ENCODE results near the gene OSBPL5. TPM values are rescaled to one million over a fixed set of nuclear protein-coding genes. Genes with fewer than 3 reads are reported as not detected.

Gene OSBPL5
- total and polyA plus RNA-seq, 2 of the 4 experiments (the other 2 are of a cell fraction): 14.9 to 22.3 TPM

GRCh38 chr11:3181725-3182461, 16.8 kb upstream of the OSBPL5 start:
- no peak for TF ChIP-seq MAZ (IDR thresholded peaks at IDR 0.05; ENCODE audit: borderline replicate concordance, low read depth, low read length)
- TF ChIP-seq CHD1 (IDR thresholded peaks at IDR 0.05; ENCODE audit: low read depth, low read length): no peak
- TF ChIP-seq RFX5 (IDR thresholded peaks at IDR 0.05; ENCODE audit: low read depth, low read length): no peak
- TF ChIP-seq BHLHE40 (IDR thresholded peaks at IDR 0.05; ENCODE audit: low read depth, low read length): no peak
- TF ChIP-seq RCOR1 (IDR thresholded peaks at IDR 0.05; ENCODE audit: insufficient replicate concordance, low read length): no peak
- TF ChIP-seq USF2 (IDR thresholded peaks at IDR 0.05; ENCODE audit: low read depth, low read length): no peak
- TF ChIP-seq MAFK (IDR thresholded peaks at IDR 0.05; ENCODE audit: low read depth, low read length): no peak
- no peak for TF ChIP-seq FOS (IDR thresholded peaks at IDR 0.05; ENCODE audit: low read depth, low read length)
- TF ChIP-seq ELK1 (IDR thresholded peaks at IDR 0.05; ENCODE audit: borderline replicate concordance, low read depth, low read length): no peak
- no peak for TF ChIP-seq SMC3 (IDR thresholded peaks at IDR 0.05; ENCODE audit: low read depth, low read length)
- TF ChIP-seq CTCF (conservative IDR thresholded peaks at IDR 0.05; ENCODE audit: low read depth, low read length): no peak
- TF ChIP-seq RAD21 (IDR thresholded peaks at IDR 0.05; ENCODE audit: low read length): no peak
- TF ChIP-seq MXI1 (IDR thresholded peaks at IDR 0.05; ENCODE audit: borderline replicate concordance, low read depth, low read length): no peak
- TF ChIP-seq POLR2A (IDR thresholded peaks at IDR 0.05; ENCODE audit: low read depth, low read length): no peak
- TF ChIP-seq NFE2L2 (IDR thresholded peaks at IDR 0.05; ENCODE audit: low read depth, low read length): no peak
- Histone ChIP-seq H3K9me1 (ENCODE audit: insufficient read depth, low read length) (no peaks in the 10 kb centered on the region), H2AFZ (replicated peaks; ENCODE audit: low read length, poor library complexity) (no peak overlapping the region), H3K14ac (replicated peaks; ENCODE audit: low read depth, low read length) (no peak overlapping the region), H3K4me3 (ENCODE audit: insufficient read depth, low read depth, low read length) (no peak overlapping the region), H3K27me3 (ENCODE audit: control insufficient read depth, insufficient read depth, low read length) (peaks cover 20% of the 10 kb centered on the region), H3K18ac (ENCODE audit: low read depth, low read length) (no peak overlapping the region), H4K91ac (ENCODE audit: insufficient read depth, low read depth, low read length) (no peak overlapping the region), H4K8ac (ENCODE audit: low read depth in 2 of 2, low read length in 2 of 2) (no peak overlapping the region), H3K4me1 (ENCODE audit: control insufficient read depth, insufficient read depth, low read length) (0 out of 2 replicates have a peak, but pooled peaks cover 2% of the 10 kb centered on the region), H2BK15ac (ENCODE audit: low read depth, low read length) (no peak overlapping the region), H3K4me2 (ENCODE audit: low read depth, low read length) (no peak overlapping the region), H2AK9ac (replicated peaks; ENCODE audit: low read depth, low read length, poor library complexity) (no peak overlapping the region), H4K5ac (ENCODE audit: low read depth, low read length) (no peak overlapping the region), H4K20me1 (ENCODE audit: insufficient read depth, low read length) (no peaks in the 10 kb centered on the region), H3K9ac (ENCODE audit: low read depth, low read length) (no peak overlapping the region), H2BK120ac (ENCODE audit: low read depth, low read length) (no peak overlapping the region), H2AK5ac (ENCODE audit: low read depth, low read length) (no peak overlapping the region), H3K56ac (ENCODE audit: extremely low read depth, insufficient read depth, low read length) (no peak overlapping the region), H3K36me3 (ENCODE audit: control insufficient read depth, insufficient read depth, low read length) (no peaks in the 10 kb centered on the region), H3K9me3 (ENCODE audit: control insufficient read depth, insufficient read depth, low read length) (no peaks in the 10 kb centered on the region; the same call in 1 of the 2 replicates), H3K4ac (ENCODE audit: low read depth, low read length) (no peak overlapping the region), H2BK20ac (ENCODE audit: low read depth, low read length) (no peak overlapping the region), H3K79me1 (ENCODE audit: low read depth in 1 of 2, low read length in 2 of 2) (no peaks in the 10 kb centered on the region), H3K23ac (ENCODE audit: low read depth, low read length) (no peak overlapping the region), H2BK5ac (ENCODE audit: low read depth, low read length, poor library complexity, severe bottlenecking) (no peak overlapping the region), H3K27ac (ENCODE audit: insufficient read depth, low read length) (no peak overlapping the region)
- CTCF ChIA-PET: no interaction called here
- intact Hi-C loops (cut with micrococcal nuclease): no loop called here
- DNase-seq: no peak
- 88% methylated on average over 4 of the region's 12 CpGs; no CpG with 5 or more reads in 1 of the 2 experiments for WGBS, 2 experiments (ENCODE audit: extremely low coverage in 2 of 2, insufficient read length in 1 of 2)
- POLR2A ChIA-PET (ENCODE audit: unreplicated experiment): no interaction called here
- in situ Hi-C loops (cut with MboI; ENCODE audit: low sequenced_read_pairs): no loop called here
- dilution Hi-C loops (cut with HindIII; ENCODE audit: low sequenced_read_pairs, unreplicated experiment): no loop called here
- ATAC-seq (ENCODE audit: low read depth): no peak
- BruUV-seq (replicated peaks): no TSS peak

Measured in IMR-90 (cell line).